Measurements from ENCODE around the gene LAMP1.
A peak's percentile ranks its signal among the peaks of the same experiment; 100 is the strongest.
"Not testable (repeated sequence)": the region's sequence is repeated elsewhere in the genome, so short reads cannot be mapped to it uniquely, and the experiment has no call there.

Gene LAMP1

DNA sequence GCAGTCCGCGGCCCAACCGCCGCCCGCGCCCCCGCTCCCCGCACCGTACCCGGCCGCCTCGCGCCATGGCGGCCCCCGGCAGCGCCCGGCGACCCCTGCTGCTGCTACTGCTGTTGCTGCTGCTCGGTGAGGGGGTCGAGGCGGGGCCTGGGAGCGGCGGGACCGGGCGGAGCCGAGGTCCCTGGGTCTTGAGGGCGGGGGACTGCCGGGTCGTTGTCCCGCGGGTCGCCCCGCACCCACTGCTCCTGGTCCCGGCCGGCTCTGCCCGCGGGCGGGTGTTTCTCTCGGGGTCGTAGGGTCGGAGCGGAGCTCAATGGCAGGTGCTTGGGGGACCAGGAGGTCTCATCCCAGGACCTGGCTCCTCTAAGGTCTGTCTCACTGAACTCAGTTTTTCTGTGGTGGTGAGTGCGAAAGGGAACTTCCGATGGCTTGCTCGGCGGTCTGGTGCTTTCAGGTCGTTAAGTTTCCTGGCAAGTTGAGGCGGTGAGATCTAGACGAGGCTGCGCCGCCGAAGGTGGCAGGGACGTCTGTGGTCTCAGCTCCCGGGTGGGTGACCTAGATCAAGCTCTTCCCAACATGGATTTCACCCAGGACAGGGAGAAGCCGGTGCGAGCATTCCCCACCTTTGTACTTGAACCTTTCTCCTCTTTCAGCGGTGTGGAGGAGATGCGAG, 467 bp downstream of the LAMP1 start:
- DNase-seq (ENCODE audit: low spot score) = peak; percentile 26
- no peak for FAIRE-seq

DNA sequence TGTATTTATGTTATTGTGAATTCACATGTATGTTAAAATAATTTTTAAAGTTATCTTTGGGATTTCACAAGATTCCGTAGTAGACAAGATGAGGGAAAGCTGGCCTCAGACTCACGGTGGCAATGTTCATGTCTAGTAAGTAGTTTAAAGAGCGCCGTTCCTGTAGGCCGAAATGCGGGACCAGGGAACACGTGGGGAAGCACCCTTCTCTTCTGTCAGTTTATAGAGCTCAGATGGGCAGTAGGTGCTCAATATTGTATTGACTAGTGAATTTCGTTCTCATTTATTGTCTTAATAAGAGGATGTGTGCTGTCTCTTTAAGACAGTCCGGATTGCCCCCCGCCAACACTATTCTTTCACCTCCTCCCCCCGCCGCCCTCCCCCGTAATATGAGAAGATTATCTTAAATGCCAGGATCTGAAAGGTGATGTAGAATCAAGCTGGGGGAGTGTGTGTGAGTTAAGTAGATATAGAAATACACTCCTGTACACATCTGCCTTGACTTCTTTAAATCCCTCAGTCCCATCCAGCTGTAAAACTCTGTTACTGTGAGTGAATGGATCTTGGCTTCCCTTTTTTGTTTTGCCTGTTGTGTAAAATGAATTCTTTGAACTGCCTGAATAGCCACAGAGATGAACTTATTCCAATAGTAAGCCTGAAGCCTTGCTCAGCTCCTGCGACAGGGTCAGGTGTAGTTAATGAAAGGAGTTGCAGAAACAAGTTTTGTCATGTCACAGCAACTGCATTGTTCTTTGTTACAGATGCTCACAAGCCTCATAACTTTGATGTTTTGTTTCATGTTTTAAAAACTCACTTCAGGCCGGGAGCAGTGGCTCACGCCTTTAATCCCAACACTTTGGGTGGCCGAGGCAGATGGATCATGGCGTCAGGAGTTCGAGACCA, 1.3 kb downstream of the LAMP1 start:
- no peak for DNase-seq (ENCODE audit: low spot score)
- FAIRE-seq = no peak

DNA sequence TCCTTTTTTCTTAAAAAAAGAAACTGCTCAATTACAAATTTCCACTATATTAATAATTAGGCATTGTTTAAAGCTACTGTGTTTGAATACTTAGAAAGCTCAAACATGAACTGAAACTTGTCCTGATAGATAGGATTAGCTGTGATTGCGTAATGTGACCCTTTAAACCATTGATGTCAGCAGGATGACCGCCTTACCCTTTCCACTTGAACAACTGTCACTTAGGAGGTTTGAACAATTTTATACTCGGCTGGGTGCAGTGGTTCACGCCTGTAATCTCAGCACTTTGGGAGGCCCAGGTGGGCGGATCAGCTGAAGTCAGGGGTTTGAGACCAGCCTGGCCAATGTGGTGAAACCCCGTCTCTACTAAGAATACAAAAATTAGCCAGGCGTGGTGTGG, 2.9 kb downstream of the LAMP1 start:
- FAIRE-seq = no peak
- no peak for DNase-seq (ENCODE audit: low spot score)

DNA sequence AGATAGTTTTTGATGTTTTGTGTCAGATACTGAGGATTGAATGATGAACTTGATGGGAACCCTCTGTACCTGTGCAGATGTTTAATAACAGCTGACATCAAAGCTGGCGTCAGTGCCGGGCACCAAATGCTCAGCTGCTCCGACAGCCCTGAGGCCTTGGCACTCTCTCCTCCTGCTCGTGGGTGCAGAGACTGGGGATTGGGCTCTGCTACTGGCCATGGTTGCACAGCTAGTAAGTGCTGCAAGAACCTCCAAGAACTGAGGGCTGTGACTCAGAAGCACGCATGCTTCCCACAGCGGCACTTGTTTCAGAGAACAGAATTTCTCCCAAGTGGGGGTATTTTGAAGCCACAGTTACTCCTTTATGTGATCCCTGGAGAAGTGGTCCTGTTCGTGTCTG, 5.9 kb downstream of the LAMP1 start:
- no peak for FAIRE-seq

DNA sequence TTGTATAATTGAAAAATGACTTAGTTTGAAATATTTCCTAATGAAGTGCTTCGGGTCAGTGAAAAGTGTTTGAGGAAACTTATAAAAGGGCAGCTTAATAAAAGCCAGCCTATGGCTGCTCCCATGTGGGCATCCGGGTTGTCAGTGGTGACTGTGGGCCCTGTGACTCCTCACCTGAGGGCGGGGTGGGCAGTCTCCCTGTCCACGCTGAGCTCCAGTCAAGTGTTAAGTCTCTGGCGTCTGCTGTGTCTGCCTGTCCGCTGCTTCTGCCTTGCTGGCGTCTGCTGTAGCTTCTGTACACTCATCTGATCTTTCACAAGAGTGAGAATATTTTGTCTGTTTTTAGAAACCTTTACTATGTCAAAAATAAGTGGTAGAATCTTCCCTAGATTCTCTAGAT, 7.1 kb downstream of the LAMP1 start:
- FAIRE-seq (no peak), DNase-seq (ENCODE audit: low spot score) (no peak)

More for the DNA sequence above, 5.9 kb downstream of the LAMP1 start:
- DNase-seq (ENCODE audit: low spot score) = no peak

DNA sequence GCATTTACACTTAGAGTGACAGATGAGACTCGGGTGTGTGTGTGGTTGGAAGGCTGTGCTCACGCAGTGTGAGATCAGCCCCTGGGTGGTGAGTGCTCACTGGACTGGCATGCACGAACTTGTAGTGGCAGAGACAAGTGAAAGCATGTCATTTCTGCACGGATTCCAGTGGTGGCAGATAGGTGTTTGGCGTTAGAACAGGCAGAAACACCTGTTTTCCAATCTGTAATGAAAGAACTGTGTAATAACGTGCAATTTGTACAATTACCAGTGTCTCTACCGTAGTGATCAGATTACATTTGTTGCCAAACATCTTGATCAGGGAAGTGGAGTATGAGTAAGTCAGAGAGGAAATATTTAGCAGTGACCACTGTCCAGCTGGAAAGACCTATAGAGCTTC, 8.2 kb downstream of the LAMP1 start:
- no peak for DNase-seq (ENCODE audit: low spot score)
- peak; percentile 42 for FAIRE-seq

DNA sequence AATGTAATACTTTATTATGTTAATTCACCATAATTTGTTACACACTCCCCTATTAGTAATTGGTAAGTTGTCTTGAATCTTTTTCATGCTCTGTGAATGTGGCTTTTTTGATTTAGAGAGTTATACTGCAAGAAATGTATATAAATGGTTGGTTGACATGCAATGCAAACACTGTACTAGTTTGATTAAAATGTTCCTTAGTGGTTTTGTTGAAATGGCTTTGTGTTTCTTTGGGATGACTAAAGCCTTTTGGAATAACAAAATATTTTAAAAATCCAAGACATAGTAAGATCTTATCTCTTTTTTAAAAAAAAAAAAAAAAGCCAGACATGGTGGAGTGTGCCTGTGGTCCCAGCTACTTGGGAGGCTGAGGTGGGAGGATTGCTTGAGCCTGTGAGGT, 10.5 kb downstream of the LAMP1 start:
- no peak for DNase-seq (ENCODE audit: low spot score)

DNA sequence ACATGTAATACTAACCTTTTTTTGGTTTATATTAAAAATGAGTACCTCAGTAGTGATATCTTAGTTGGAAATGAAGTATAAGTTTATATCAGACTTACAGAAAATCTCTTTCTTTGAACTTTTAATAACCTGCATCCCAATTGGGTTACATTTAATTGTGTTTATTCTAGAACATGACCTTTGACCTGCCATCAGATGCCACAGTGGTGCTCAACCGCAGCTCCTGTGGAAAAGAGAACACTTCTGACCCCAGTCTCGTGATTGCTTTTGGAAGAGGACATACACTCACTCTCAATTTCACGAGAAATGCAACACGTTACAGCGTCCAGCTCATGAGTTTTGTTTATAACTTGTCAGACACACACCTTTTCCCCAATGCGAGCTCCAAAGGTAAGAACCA, 12.4 kb downstream of the LAMP1 start:
- no peak for FAIRE-seq
- no peak for DNase-seq (ENCODE audit: low spot score)

More for the DNA sequence above, 10.5 kb downstream of the LAMP1 start:
- no peak for FAIRE-seq

DNA sequence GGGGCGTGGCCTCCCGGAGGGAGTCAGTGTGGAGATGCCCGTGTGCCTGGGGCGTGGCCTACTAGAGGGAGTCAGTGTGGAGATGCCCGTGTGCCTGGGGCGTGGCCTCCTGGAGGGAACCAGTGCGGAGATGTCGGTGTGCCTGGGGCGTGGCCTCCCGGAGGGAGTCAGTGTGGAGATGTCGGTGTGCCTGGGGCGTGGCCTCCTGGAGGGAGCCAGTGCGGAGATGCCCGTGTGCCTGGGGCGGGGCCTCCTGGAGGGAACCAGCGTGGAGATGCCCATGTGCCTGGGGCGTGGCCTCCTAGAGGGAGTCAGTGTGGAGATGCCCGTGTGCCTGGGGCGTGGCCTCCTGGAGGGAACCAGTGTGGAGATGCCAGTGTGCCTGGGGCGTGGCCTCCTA, 17.1 kb downstream of the LAMP1 start:
- not testable (repeated sequence) for FAIRE-seq; DNase-seq (ENCODE audit: low spot score)

DNA sequence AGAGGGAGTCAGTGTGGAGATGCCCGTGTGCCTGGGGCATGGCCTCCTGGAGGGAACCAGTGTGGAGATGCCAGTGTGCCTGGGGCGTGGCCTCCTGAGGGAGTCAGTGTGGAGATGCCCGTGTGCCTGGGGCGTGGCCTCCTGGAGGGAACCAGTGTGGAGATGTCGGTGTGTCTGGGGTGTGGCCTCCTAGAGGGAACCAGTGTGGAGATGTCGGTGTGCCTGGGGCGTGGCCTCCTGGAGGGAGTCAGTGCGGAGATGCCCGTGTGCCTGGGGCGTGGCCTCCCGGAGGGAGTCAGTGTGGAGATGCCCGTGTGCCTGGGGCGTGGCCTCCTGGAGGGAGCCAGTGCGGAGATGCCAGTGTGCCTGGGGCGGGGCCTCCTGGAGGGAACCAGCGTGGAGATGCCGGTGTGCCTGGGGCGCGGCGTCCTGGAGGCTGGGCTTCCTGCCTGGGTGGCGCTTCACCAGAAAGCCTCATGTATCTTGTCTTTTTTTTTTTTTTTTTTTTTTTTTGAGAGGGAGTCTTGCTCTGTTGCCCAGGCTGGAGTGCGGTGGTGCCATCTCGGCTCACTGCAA, 17.9 kb downstream of the LAMP1 start:
- FAIRE-seq; DNase-seq (ENCODE audit: low spot score): not testable (repeated sequence)

DNA sequence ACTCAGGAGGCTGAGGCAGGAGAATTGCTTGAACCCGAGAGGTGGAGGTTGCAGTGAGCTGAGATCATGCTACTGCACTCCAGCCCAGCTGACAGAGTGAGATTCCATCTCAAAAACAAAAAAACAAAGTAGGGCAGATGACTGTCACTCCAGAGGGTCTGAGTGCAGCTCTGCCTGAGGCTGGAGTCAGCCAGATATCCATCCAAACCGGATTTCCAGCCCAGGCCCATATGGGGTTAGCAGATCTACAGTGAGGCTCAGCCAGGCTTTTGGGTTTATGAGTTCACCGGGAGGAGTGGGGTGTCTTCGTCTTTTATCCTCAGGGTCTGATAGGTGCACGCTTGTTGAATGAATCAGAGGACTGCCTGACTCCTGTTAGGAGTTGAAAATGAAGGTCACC, 19.0 kb downstream of the LAMP1 start:
- no peak for DNase-seq (ENCODE audit: low spot score)
- FAIRE-seq = no peak

DNA sequence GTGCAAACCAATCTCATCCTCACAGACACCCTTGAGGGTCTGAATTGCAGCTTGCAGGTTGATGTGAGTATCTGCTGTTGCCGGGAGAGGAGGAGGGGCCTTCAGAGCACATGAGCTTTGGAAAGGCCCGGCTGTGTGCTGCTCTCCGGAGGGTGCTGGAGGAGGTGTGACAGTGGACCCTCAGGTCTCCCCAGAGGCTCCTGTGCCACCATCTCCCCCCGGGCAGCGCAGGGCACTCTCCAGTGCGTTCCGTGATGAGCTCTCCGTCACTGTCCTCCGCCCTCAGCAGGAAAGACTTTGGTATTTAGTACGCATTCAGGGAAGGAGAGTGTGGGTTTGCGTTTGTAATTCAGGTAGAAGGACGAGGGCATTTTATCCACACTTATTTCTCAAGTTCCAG, 20.0 kb downstream of the LAMP1 start:
- DNase-seq (ENCODE audit: low spot score) (no peak), FAIRE-seq (no peak)

DNA sequence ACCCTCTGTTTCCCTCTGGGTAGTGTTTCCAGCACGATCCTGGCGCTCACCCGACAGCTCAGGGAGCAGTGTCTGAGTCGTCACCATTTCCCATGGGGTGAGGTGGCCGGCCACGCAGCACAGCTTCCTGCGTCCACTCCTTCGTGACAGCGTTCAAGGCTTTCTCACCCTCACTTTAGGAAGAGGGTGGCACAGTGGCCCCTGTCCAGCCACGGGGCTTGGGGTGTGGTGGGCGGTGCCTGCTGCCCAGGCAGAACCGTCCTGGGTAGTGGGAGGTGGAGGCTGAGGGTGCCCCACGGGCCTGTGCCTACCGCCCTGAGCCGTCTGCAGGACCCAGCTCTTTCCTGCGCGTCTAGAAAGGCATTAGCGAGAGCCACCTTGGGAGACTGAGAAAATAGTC, 21.9 kb downstream of the LAMP1 start:
- DNase-seq (ENCODE audit: low spot score) (no peak), FAIRE-seq (no peak)

DNA sequence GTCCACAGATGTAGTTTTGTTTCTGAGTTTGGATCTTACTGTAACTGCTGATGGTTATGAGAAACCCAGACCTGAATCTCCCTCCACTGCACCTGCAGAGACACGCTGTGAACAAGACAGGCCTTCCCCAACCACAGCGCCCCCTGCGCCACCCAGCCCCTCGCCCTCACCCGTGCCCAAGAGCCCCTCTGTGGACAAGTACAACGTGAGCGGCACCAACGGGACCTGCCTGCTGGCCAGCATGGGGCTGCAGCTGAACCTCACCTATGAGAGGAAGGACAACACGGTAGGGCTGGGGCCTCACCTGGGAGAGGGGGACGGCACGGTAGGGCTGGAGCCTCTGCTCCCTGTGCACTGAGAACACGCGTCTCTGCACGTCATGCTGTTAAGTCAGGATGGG, 22.3 kb downstream of the LAMP1 start:
- no peak for DNase-seq (ENCODE audit: low spot score)
- peak; percentile 30 for FAIRE-seq

DNA sequence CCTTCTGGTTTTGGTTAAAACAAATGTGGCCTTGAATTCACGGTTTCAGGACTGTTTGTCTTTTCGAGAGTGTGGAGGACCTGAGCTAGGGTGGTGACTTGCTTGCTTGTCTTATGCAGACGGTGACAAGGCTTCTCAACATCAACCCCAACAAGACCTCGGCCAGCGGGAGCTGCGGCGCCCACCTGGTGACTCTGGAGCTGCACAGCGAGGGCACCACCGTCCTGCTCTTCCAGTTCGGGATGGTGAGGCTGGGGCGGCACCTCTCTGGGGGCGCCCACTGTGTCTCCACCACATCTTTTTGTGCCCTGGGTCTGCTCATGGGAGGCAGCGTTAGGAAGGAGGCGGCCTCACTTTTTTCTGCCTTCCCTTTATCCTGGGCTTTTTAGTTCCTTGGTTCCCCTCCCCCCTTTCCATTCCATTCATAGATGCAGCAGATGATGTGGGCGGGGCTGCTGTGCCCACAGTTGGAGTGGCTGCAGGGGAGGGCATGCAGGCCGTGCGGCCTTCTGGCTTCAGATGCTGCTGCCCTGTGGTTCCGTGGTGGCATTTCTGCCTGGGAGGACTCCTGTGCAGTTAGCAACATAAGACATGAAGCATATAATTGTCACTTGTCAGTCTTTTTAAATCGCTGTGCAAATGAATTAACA, 23.3 kb downstream of the LAMP1 start:
- DNase-seq (ENCODE audit: low spot score) (no peak), FAIRE-seq (no peak)

DNA sequence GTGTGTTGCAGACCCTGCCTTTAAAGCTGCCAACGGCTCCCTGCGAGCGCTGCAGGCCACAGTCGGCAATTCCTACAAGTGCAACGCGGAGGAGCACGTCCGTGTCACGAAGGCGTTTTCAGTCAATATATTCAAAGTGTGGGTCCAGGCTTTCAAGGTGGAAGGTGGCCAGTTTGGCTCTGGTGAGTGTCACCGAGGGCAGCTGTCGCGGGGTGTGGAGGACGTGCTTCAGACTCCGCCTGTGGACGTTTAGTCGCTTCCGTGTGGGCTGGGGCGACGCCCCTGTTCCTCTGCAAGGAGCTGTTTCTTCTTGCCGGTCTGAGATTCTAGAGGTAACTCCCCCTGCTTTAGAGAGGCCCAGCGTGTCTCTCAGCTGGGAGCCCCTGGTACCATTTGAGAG, 24.5 kb downstream of the LAMP1 start:
- DNase-seq (ENCODE audit: low spot score) = no peak

DNA sequence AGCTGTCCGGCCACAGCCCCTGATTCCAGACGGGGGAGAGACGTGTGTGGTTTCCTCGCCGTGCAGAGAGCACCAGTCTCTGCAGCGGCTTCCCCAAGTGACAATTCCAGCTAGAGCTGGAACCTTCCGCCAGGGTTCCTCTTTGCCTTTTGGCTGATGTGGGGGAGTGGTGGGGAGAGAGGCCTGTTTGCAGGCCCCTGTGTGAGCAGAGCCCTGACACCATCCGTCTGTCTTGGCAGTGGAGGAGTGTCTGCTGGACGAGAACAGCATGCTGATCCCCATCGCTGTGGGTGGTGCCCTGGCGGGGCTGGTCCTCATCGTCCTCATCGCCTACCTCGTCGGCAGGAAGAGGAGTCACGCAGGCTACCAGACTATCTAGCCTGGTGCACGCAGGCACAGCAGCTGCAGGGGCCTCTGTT, 25.0 kb downstream of the LAMP1 start:
- DNase-seq (ENCODE audit: low spot score) (no peak), FAIRE-seq (no peak)

More for the DNA sequence above, 24.5 kb downstream of the LAMP1 start:
- FAIRE-seq = no peak

DNA sequence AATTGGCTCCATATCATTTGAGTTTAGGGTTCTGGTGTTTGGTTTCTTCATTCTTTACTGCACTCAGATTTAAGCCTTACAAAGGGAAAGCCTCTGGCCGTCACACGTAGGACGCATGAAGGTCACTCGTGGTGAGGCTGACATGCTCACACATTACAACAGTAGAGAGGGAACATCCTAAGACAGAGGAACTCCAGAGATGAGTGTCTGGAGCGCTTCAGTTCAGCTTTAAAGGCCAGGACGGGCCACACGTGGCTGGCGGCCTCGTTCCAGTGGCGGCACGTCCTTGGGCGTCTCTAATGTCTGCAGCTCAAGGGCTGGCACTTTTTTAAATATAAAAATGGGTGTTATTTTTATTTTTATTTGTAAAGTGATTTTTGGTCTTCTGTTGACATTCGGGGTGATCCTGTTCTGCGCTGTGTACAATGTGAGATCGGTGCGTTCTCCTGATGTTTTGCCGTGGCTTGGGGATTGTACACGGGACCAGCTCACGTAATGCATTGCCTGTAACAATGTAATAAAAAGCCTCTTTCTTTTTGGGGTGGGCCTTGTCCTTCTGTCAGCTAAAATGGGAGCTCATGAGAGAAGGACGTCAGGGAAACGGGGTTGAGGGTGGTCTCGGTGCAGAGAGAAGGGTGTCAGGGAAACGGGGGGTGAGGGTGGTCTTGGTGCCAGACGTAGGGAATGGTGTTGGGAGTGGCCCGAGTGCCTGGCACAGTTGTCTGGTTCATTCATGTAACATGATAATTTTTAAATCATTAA, 26.0 kb downstream of the LAMP1 start:
- FAIRE-seq = no peak
- no peak for DNase-seq (ENCODE audit: low spot score)

DNA sequence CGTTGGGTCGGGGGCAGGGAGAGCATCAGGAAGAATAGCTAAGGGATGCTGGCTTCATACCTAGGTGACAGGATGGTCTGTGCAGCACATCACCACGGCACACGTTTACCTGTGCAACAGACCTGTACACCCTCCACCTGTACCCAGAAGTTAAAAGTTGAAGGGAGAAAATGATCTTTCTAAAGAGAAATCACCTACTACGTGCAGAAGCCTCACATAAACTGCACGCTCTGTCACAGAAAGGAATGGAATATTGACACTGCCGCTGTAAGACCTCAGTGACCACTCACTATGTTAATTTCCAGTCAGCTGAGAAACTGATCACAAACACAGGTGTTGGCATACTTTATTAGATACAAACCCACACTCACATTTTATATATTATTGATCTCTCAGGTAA, 26.8 kb downstream of the LAMP1 start:
- DNase-seq (ENCODE audit: low spot score) (no peak), FAIRE-seq (no peak)

DNA sequence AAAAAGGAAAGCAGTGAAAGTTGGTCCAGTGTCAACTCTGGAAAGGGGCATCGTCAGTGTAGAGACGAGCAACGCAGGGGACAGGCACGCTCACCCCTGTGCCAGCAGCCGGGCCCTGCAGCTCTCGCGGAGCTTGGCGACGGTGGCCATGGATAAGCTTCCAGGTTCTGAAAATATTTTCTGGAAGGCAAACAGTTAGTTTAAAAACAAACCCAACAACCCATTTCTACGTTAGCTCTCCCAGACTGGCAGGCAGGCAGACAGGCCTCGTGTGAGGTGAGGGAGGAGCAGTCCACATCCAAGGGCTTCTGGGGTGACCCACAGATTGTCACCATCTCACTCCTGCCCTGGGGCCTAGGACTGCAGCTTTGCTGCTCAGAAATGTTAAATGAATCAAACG, 27.4 kb downstream of the LAMP1 start:
- FAIRE-seq (no peak), DNase-seq (ENCODE audit: low spot score) (no peak)

DNA sequence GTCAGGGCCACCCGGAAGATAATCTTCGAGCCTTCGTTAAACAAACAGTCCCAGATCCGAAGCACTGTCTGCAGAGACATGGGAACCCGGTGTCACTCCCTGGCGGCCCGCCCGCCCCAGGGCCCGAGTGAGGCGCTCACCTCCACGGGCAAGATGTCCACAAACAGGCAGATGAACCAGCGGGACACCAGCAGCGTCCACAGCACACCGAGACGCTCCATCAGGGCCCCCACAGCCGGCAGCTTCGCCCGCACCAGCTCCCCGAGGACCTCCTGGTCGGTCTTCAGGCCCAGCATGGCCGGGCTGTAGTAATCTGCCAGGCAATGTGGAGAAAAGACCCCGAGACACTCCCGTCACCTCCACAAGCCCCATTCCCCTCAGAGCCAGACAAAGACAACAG, 28.7 kb downstream of the LAMP1 start:
- no peak for FAIRE-seq
- no peak for DNase-seq (ENCODE audit: low spot score)
